ENCODE data around the gene IGFBP5. TPM values are rescaled to one million over a fixed set of nuclear protein-coding genes. Genes with fewer than 3 reads are reported as not detected.

The IGFBP5 gene
- total RNA-seq, 3 donors from 2014 or later, result 36.4 to 628 (median 95.9) TPM

- TF ChIP-seq, protein P1, sequence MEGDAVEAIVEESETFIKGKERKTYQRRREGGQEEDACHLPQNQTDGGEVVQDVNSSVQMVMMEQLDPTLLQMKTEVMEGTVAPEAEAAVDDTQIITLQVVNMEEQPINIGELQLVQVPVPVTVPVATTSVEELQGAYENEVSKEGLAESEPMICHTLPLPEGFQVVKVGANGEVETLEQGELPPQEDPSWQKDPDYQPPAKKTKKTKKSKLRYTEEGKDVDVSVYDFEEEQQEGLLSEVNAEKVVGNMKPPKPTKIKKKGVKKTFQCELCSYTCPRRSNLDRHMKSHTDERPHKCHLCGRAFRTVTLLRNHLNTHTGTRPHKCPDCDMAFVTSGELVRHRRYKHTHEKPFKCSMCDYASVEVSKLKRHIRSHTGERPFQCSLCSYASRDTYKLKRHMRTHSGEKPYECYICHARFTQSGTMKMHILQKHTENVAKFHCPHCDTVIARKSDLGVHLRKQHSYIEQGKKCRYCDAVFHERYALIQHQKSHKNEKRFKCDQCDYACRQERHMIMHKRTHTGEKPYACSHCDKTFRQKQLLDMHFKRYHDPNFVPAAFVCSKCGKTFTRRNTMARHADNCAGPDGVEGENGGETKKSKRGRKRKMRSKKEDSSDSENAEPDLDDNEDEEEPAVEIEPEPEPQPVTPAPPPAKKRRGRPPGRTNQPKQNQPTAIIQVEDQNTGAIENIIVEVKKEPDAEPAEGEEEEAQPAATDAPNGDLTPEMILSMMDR (IDR thresholded peaks at IDR 0.05), result no peak
- peak; percentile 49 for ATAC-seq
- peak in 2 of 3 donors; percentile 75 to 78 for DNase-seq
- Histone ChIP-seq H3K36me3 (ENCODE audit: low read depth) (no peaks in the 10 kb centered on the region), H3K9me3 (no peaks in the 10 kb centered on the region), H3K4me3 (no peak overlapping the region), H3K4me1 (ENCODE audit: low read depth) (peaks cover 19% of the 10 kb centered on the region)
- intact Hi-C loops (cut with DNase I, micrococcal nuclease), result loop anchor here in 1 of 2 donors (10.0 kb wide), 2 partner anchors 372 to 472 kb away; no protein-coding TSS in a partner anchor
These were observed 2.5 kb downstream of the IGFBP5 start for GRCh38 chr2:216692636-216693413.

DNA sequence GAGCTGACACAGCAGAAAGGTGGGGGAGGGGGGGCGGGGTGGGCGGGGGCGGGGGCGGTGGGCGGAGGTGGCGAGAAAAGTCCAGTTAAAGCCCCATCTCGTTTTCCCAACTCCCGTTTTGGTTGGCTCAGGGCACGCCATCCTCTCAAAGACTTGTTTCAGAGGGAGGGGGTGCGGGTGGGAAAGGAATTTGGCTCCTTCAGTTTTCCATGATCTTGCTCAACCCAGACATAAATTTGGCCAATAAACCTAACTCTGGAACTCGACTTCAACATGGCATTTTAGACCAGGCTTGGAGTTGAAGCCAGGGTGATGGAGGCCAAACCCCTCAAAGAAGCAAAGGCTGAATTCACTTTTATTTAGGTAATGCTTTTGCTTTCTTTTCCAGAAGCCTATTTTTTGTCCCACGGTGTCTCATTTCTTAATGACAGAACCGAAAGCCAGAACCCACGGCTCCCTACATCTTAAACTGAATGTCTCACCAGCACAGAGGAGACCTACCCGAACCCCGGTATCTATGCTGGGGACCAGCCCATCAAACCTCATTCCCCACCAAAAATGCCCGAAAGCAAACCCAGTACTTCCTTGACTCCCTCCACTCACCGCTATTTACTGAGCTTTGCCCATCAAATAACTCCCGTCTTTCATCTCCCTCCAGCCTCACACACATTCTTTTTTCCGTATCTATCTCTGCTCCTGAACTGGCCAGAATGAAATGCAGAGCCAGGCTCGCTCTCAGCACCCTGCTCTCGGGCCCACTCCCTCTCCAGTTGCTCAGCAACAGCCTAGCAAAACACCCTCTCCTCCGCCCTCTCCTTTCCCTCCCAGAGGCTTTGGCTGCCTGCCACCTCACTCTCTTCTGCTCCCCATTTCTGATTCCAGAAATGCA lies 4.3 kb downstream of the IGFBP5 start:
- intact Hi-C loops (cut with DNase I, micrococcal nuclease), result loop anchor here in 1 of 2 donors (10.0 kb wide), 2 partner anchors 374 to 474 kb away; no protein-coding TSS in a partner anchor
- peak; percentile 47 for ATAC-seq
- TF ChIP-seq, protein P1 (IDR thresholded peaks at IDR 0.05), result no peak
- Histone ChIP-seq H3K9me3 (no peaks in the 10 kb centered on the region), H3K4me1 (ENCODE audit: low read depth) (peaks cover 19% of the 10 kb centered on the region), H3K4me3 (no peak overlapping the region), H3K36me3 (ENCODE audit: low read depth) (no peaks in the 10 kb centered on the region)
- DNase-seq, result peak in 2 of 3 donors; percentile 42 to 50

GRCh38 chr2:216690456-216690852 lies 4.9 kb downstream of the IGFBP5 start:
- ATAC-seq (no peak), DNase-seq (no peak)
- H3K36me3 ChIP-seq (ENCODE audit: low read depth), result no peaks in the 10 kb centered on the region
- intact Hi-C loops (cut with DNase I, micrococcal nuclease), result loop anchor here in 1 of 2 donors (10.0 kb wide), 2 partner anchors 374 to 474 kb away; no protein-coding TSS in a partner anchor
- TF ChIP-seq, protein P1 (IDR thresholded peaks at IDR 0.05), result no peak
- H3K4me1 ChIP-seq (ENCODE audit: low read depth), result peaks cover 19% of the 10 kb centered on the region
- H3K4me3 ChIP-seq, result no peak overlapping the region
- H3K9me3 ChIP-seq, result no peaks in the 10 kb centered on the region

- no peak overlapping the region for H3K4me3 ChIP-seq
- H3K36me3 ChIP-seq (ENCODE audit: low read depth), result no peaks in the 10 kb centered on the region
- DNase-seq, result no peak
- no peaks in the 10 kb centered on the region for H3K9me3 ChIP-seq
- peaks cover 15% of the 10 kb centered on the region for H3K4me1 ChIP-seq (ENCODE audit: low read depth)
- no peak for ATAC-seq
- TF ChIP-seq, protein P1 (IDR thresholded peaks at IDR 0.05), result no peak
- intact Hi-C loops (cut with DNase I, micrococcal nuclease), result loop anchor here in 1 of 2 donors (10.0 kb wide), 1 partner anchor 1025 kb away; no protein-coding TSS in a partner anchor
These were observed 6.0 kb downstream of the IGFBP5 start for GRCh38 chr2:216689397-216689796.

DNA sequence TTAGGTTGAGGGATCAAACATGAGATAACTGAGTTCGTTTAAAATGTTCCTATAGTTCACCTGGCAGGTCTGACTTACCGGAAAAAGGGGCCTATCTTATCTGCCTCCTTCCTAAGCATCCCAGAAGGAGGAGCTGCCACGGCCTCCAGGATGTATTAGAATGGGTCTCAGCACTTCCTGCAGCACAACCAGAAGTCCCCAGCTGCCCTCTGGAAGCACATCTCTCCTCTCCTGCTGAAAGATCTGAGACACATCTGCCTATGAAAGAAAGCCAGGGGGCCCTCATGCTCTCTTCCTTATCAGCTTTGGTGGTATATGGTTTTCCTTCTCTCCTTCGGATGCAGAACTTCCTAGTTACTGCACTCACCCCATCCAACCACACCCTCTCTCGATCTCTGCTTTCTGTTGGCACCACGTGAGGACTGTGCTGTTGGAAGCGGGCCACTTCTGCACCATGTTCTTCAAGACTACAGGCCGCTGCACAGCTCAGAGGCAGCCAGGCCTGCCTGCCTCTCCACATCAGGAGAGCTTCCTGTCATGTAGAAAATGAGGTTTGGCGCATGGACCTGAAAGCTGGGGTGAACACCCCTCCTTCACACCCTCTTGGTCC lies 6.5 kb downstream of the IGFBP5 start:
- intact Hi-C loops (cut with DNase I, micrococcal nuclease), result loop anchor here in 1 of 2 donors (10.0 kb wide), 1 partner anchor 1026 kb away; no protein-coding TSS in a partner anchor
- no peaks in the 10 kb centered on the region for H3K9me3 ChIP-seq
- peaks cover 10% of the 10 kb centered on the region for H3K4me1 ChIP-seq (ENCODE audit: low read depth)
- no peaks in the 10 kb centered on the region for H3K36me3 ChIP-seq (ENCODE audit: low read depth)
- ATAC-seq (no peak), DNase-seq (no peak)
- H3K4me3 ChIP-seq, result no peak overlapping the region
- TF ChIP-seq, protein P1 (IDR thresholded peaks at IDR 0.05), result no peak
